OCI-LY3 (cell line): Measurements from ENCODE around the gene EXD3.

Experiments used
- H2AFZ ChIP-seq: fragments of 200-600, 300-600 bp; shearing (Covaris generic); 2 replicates; pipeline ENCODE4 v1.6.0; 2014; ENCODE audit warnings: antibody characterized with exemption, low read depth, low read length
- H3K27ac ChIP-seq: fragments of 200-600, 300-600 bp; sonication (generic); 2 replicates; pipeline ENCODE4 v1.5.1; 2014; ENCODE audit warnings: mild to moderate bottlenecking, low read length, moderate library complexity, mixed read lengths
- H3K27me3 ChIP-seq: fragments of 200-600, 300-600 bp; sonication (generic); 2 replicates; pipeline ENCODE4 v1.6.1; 2014; ENCODE audit warnings: low read depth, low read length, mixed read lengths
- H3K36me3 ChIP-seq: fragments of 200-600, 300-600 bp; sonication (generic); replicated peaks from 2 replicates; pipeline ENCODE3; 2014; ENCODE audit warnings: low read depth, low read length, mixed read lengths
- H3K4me1 ChIP-seq: fragments of 300-600, 200-600 bp; sonication (generic); 2 replicates; pipeline ENCODE4 v1.6.1; 2014; ENCODE audit warnings: low read length, mixed read lengths
- H3K4me2 ChIP-seq: fragments of 200-600, 300-600 bp; sonication (generic); 2 replicates; pipeline ENCODE4 v1.6.1; 2014; ENCODE audit warnings: low read length, mixed read lengths
- H3K4me3 ChIP-seq: fragments of 300-600, 200-600 bp; sonication (generic); 2 replicates; pipeline ENCODE4 v1.5.1; 2014; ENCODE audit warnings: antibody characterized with exemption, mild to moderate bottlenecking, low read length, moderate library complexity
- H3K79me2 ChIP-seq: fragments of 300-600, 200-600 bp; shearing (Covaris generic); 2 replicates; pipeline ENCODE4 v1.6.1; 2014; ENCODE audit warnings: mild to moderate bottlenecking, low read length, mixed read lengths
- H3K9ac ChIP-seq: fragments of 300-600, 200-600 bp; shearing (Covaris generic); 2 replicates; pipeline ENCODE4 v1.6.0; 2014; ENCODE audit warnings: mild to moderate bottlenecking, low read length, moderate library complexity
- H3K9me3 ChIP-seq: fragments of 200-600, 300-600 bp; shearing (Covaris generic); 2 replicates; pipeline ENCODE4 v1.6.1; 2014; ENCODE audit warnings: low read length, mixed read lengths; ENCODE audit not compliant: insufficient read depth
- H4K20me1 ChIP-seq: fragments of 200-600, 300-600 bp; sonication (generic); 2 replicates; pipeline ENCODE4 v1.6.1; 2016; ENCODE audit warnings: low read length, mixed read lengths; ENCODE audit not compliant: insufficient read depth
- CTCF ChIP-seq: fragments of 200-600, 300-600 bp; sonication (generic); IDR thresholded peaks from 2 replicates; pipeline ENCODE4 v1.5.1; 2014; ENCODE audit warnings: antibody characterized with exemption, low read length, low read depth
- EZH2phosphoT487 ChIP-seq: fragments of 200-600 bp; shearing (Covaris generic); IDR thresholded peaks from 2 replicates; pipeline ENCODE4 v1.6.1; 2018; ENCODE audit warnings: antibody characterized with exemption, mixed run types, low read depth

The EXD3 gene

GRCh38 chr9:137321726-137322361 lies 101.1 kb downstream of the EXD3 start:
- H4K20me1 ChIP-seq = no peaks in the 10 kb centered on the region
- no peak overlapping the region for H3K27ac ChIP-seq
- H2AFZ ChIP-seq = no peak overlapping the region
- H3K9ac ChIP-seq = no peak overlapping the region
- H3K27me3 ChIP-seq = no peaks in the 10 kb centered on the region
- TF ChIP-seq EZH2phosphoT487 (no peak), CTCF (no peak)
- H3K4me3 ChIP-seq = no peak overlapping the region
- H3K9me3 ChIP-seq = no peaks in the 10 kb centered on the region
- H3K79me2 ChIP-seq = no peaks in the 10 kb centered on the region
- H3K4me1 ChIP-seq = peaks cover 30% of the 10 kb centered on the region
- no peak overlapping the region for H3K4me2 ChIP-seq
- no peaks in the 10 kb centered on the region for H3K36me3 ChIP-seq

GRCh38 chr9:137320555-137321384 lies 102.2 kb downstream of the EXD3 start:
- Histone ChIP-seq H3K4me3 (peak overlapping the region; percentile 64), H3K9ac (peak overlapping the region; percentile 61), H3K4me2 (peak overlapping the region; percentile 77), H3K4me1 (peaks cover 25% of the 10 kb centered on the region), H3K9me3 (no peaks in the 10 kb centered on the region), H3K27me3 (no peaks in the 10 kb centered on the region), H2AFZ (peak overlapping the region; percentile 5; the same call in 1 of the 2 replicates), H3K27ac (peak overlapping the region; percentile 47), H3K36me3 (no peaks in the 10 kb centered on the region), H3K79me2 (no peaks in the 10 kb centered on the region), H4K20me1 (no peaks in the 10 kb centered on the region)
- TF ChIP-seq EZH2phosphoT487 = no peak

- Histone ChIP-seq H3K9me3 (no peaks in the 10 kb centered on the region), H4K20me1 (no peaks in the 10 kb centered on the region), H3K27me3 (no peaks in the 10 kb centered on the region), H3K79me2 (no peaks in the 10 kb centered on the region), H3K27ac (no peak overlapping the region), H3K36me3 (no peaks in the 10 kb centered on the region), H3K4me1 (peaks cover 28% of the 10 kb centered on the region), H3K4me3 (peak overlapping the region; percentile 64; the same call in 1 of the 2 replicates), H3K9ac (peak overlapping the region; percentile 61; the same call in 1 of the 2 replicates), H2AFZ (no peak overlapping the region), H3K4me2 (peak overlapping the region; percentile 77)
- TF ChIP-seq CTCF (no peak), EZH2phosphoT487 (no peak)
Observed at GRCh38 chr9:137319739-137320551, 103.0 kb downstream of the EXD3 start.

- H2AFZ ChIP-seq = no peak overlapping the region
Observed at GRCh38 chr9:137319011-137319738, 103.8 kb downstream of the EXD3 start.

More at GRCh38 chr9:137319011-137319738, 103.8 kb downstream of the EXD3 start:
- TF ChIP-seq CTCF = no peak
- no peak for TF ChIP-seq EZH2phosphoT487
- Histone ChIP-seq H3K79me2 (no peaks in the 10 kb centered on the region), H3K4me1 (peaks cover 28% of the 10 kb centered on the region), H3K36me3 (no peaks in the 10 kb centered on the region), H3K4me3 (no peak overlapping the region), H3K27ac (no peak overlapping the region), H4K20me1 (no peaks in the 10 kb centered on the region), H3K4me2 (no peak overlapping the region), H3K9me3 (no peaks in the 10 kb centered on the region), H3K9ac (no peak overlapping the region), H3K27me3 (no peaks in the 10 kb centered on the region)
